HG02798 (cell line): ENCODE data around the gene CBLC.
A peak's percentile ranks its signal among the peaks of the same experiment; 100 is the strongest.

Experiments
- ATAC-seq: cut with Tn5 transposase; IDR thresholded peaks from one replicate; pipeline ENCODE4 v1.9.1; 2021; ENCODE audit warnings: mild to moderate bottlenecking; ENCODE audit not compliant: unreplicated experiment, poor library complexity

Gene CBLC

GRCh38 chr19:44777715-44778347 is at the start of gene CBLC:
TSS of gene CBLC (plus strand) at chr19:44777890. CDS start at chr19:44777932, 42 bp downstream.
- no peak for ATAC-seq

- ATAC-seq = no peak
Measured at GRCh38 chr19:44728178-44728577, 49.5 kb upstream of the CBLC start.

- ATAC-seq = no peak
Measured at GRCh38 chr19:44729516-44730033, 48.1 kb upstream of the CBLC start.

- no peak for ATAC-seq
Measured at GRCh38 chr19:44731081-44731480, 46.6 kb upstream of the CBLC start.

- ATAC-seq = no peak
Measured at GRCh38 chr19:44731622-44732021, 46.1 kb upstream of the CBLC start.

GRCh38 chr19:44732235-44733014 is 45.3 kb upstream of the CBLC start:
- no peak for ATAC-seq

GRCh38 chr19:44734357-44734756 is 43.3 kb upstream of the CBLC start:
- ATAC-seq = no peak

GRCh38 chr19:44735011-44735410 is 42.7 kb upstream of the CBLC start:
- ATAC-seq = no peak

GRCh38 chr19:44737238-44738071 is 40.2 kb upstream of the CBLC start:
- no peak for ATAC-seq

- no peak for ATAC-seq
Measured at GRCh38 chr19:44738136-44738535, 39.6 kb upstream of the CBLC start.

- peak; percentile 45 for ATAC-seq
Measured at GRCh38 chr19:44738603-44739558, 38.8 kb upstream of the CBLC start.

- ATAC-seq = no peak
Measured at GRCh38 chr19:44740351-44740824, 37.3 kb upstream of the CBLC start.

GRCh38 chr19:44741258-44741731 is 36.4 kb upstream of the CBLC start:
- no peak for ATAC-seq

- ATAC-seq = no peak
Measured at GRCh38 chr19:44741841-44742329, 35.8 kb upstream of the CBLC start.

GRCh38 chr19:44742330-44743061 is 35.2 kb upstream of the CBLC start:
- ATAC-seq = no peak

- no peak for ATAC-seq
Measured at GRCh38 chr19:44744871-44745332, 32.8 kb upstream of the CBLC start.

GRCh38 chr19:44745341-44745831 is 32.3 kb upstream of the CBLC start:
- ATAC-seq = no peak

- no peak for ATAC-seq
Measured at GRCh38 chr19:44745887-44746600, 31.6 kb upstream of the CBLC start.
